IgD-negative memory B cell (primary cell): ENCODE results near the gene ZCCHC14. TPM values are rescaled to one million over a fixed set of nuclear protein-coding genes. Genes with fewer than 3 reads are reported as not detected.
A peak's percentile ranks its signal among the peaks of the same experiment; 100 is the strongest.
"Not testable (repeated sequence)": the region's sequence is repeated elsewhere in the genome, so short reads cannot be mapped to it uniquely, and the experiment has no call there.

ENCODE experiments used
- H3K27ac Mint-ChIP-seq, 3 donors: one replicate each; pipeline ENCODE4 v1.8.0; 2020 to 2022; ENCODE audit warnings: mild to moderate bottlenecking in 3 of 3, mixed read lengths in 3 of 3, moderate library complexity in 1 of 3
- H3K27me3 Mint-ChIP-seq: one replicate; pipeline ENCODE4 v1.8.0; 2021; ENCODE audit warnings: mixed read lengths
- H3K36me3 Mint-ChIP-seq: one replicate; pipeline ENCODE4 v1.8.0; 2020; ENCODE audit warnings: mild to moderate bottlenecking, mixed read lengths
- H3K4me1 Mint-ChIP-seq, 3 donors: one replicate each; pipeline ENCODE4 v1.8.0; 2020 to 2022; ENCODE audit warnings: mixed read lengths in 3 of 3, mild to moderate bottlenecking in 1 of 3
- H3K4me3 Mint-ChIP-seq, 4 donors: one replicate each; pipeline ENCODE4 v1.8.0; 2020 to 2022; ENCODE audit warnings: mild to moderate bottlenecking in 4 of 4, mixed read lengths in 4 of 4, moderate library complexity in 3 of 4
- H3K9me3 Mint-ChIP-seq, 3 donors: one replicate each; pipeline ENCODE4 v1.8.0; 2020 to 2021; ENCODE audit warnings: mixed read lengths in 3 of 3, mild to moderate bottlenecking in 1 of 3
- polyA plus RNA-seq: library from polyadenylated mRNA; unstranded; fragments of 300-500 nt; fragmentation: Illumina TruSeq; gene quantifications from one replicate; pipeline ENCODE4 v1.2.3, GENCODE V29; 2021

Gene ZCCHC14
- polyA plus RNA-seq, 1 donor from 2014 or later = 0.53 TPM

- Mint-ChIP-seq H3K9me3 (no peaks in the 10 kb centered on the region), H3K27me3 (no peaks in the 10 kb centered on the region), H3K4me3 (peak overlapping the region in 1 of 4 donors; percentile 29), H3K27ac (peak overlapping the region in 1 of 3 donors; percentile 3), H3K4me1 (peaks cover 14 to 24% (median 19%) of the 10 kb centered on the region in 3 donors), H3K36me3 (no peaks in the 10 kb centered on the region)
Observed at GRCh38 chr16:87368029-87368770, 124.6 kb downstream of the ZCCHC14 start.

GRCh38 chr16:87367529-87367928 lies 125.3 kb downstream of the ZCCHC14 start:
- no peaks in the 10 kb centered on the region for H3K9me3 Mint-ChIP-seq
- H3K27ac Mint-ChIP-seq = no peak overlapping the region
- peaks cover 14 to 24% (median 19%) of the 10 kb centered on the region in 3 donors for H3K4me1 Mint-ChIP-seq
- no peaks in the 10 kb centered on the region for H3K27me3 Mint-ChIP-seq
- no peak overlapping the region for H3K4me3 Mint-ChIP-seq
- H3K36me3 Mint-ChIP-seq = no peaks in the 10 kb centered on the region

GRCh38 chr16:87366930-87367329 lies 125.9 kb downstream of the ZCCHC14 start:
- Mint-ChIP-seq H3K27ac (no peak overlapping the region), H3K27me3 (no peaks in the 10 kb centered on the region), H3K4me3 (no peak overlapping the region), H3K36me3 (no peaks in the 10 kb centered on the region), H3K4me1 (peaks cover 14 to 23% (median 19%) of the 10 kb centered on the region in 3 donors), H3K9me3 (no peaks in the 10 kb centered on the region)

- Mint-ChIP-seq H3K27me3 (no peaks in the 10 kb centered on the region), H3K9me3 (no peaks in the 10 kb centered on the region), H3K36me3 (no peaks in the 10 kb centered on the region), H3K27ac (peak overlapping the region in 1 of 3 donors; percentile 48), H3K4me1 (peaks cover 12 to 22% (median 19%) of the 10 kb centered on the region in 3 donors), H3K4me3 (no peak overlapping the region)
Observed at GRCh38 chr16:87366288-87366687, 126.5 kb downstream of the ZCCHC14 start.

GRCh38 chr16:87365021-87365713 lies 127.7 kb downstream of the ZCCHC14 start:
- H3K27ac Mint-ChIP-seq = no peak overlapping the region
- H3K4me1 Mint-ChIP-seq = peaks cover 10 to 22% (median 19%) of the 10 kb centered on the region in 3 donors
- no peaks in the 10 kb centered on the region for H3K27me3 Mint-ChIP-seq
- H3K36me3 Mint-ChIP-seq = peaks cover 2% of the 10 kb centered on the region
- no peak overlapping the region for H3K4me3 Mint-ChIP-seq
- no peaks in the 10 kb centered on the region for H3K9me3 Mint-ChIP-seq

- H3K27me3 Mint-ChIP-seq = no peaks in the 10 kb centered on the region
- H3K4me1 Mint-ChIP-seq = peaks cover 10 to 21% (median 15%) of the 10 kb centered on the region in 3 donors
- H3K36me3 Mint-ChIP-seq = peaks cover 2% of the 10 kb centered on the region
- no peaks in the 10 kb centered on the region for H3K9me3 Mint-ChIP-seq
- no peak overlapping the region for H3K4me3 Mint-ChIP-seq
- no peak overlapping the region for H3K27ac Mint-ChIP-seq
Observed at GRCh38 chr16:87363771-87364455, 128.9 kb downstream of the ZCCHC14 start.

- not testable (repeated sequence) for H3K36me3 Mint-ChIP-seq, H3K27ac Mint-ChIP-seq, H3K27me3 Mint-ChIP-seq, H3K4me3 Mint-ChIP-seq, H3K9me3 Mint-ChIP-seq
- peaks cover 3 to 15% (median 6%) of the 10 kb centered on the region in 3 donors for H3K4me1 Mint-ChIP-seq
Observed at GRCh38 chr16:87362828-87363559, 129.8 kb downstream of the ZCCHC14 start.

- no peak overlapping the region for H3K4me3 Mint-ChIP-seq
- no peaks in the 10 kb centered on the region for H3K9me3 Mint-ChIP-seq
- H3K27ac Mint-ChIP-seq = no peak overlapping the region
- H3K4me1 Mint-ChIP-seq = peaks cover 0 to 5% (median 2%) of the 10 kb centered on the region in 3 donors
- H3K27me3 Mint-ChIP-seq = no peaks in the 10 kb centered on the region
- H3K36me3 Mint-ChIP-seq = peaks cover 2% of the 10 kb centered on the region
Observed at GRCh38 chr16:87361916-87362619, 130.8 kb downstream of the ZCCHC14 start.

- Mint-ChIP-seq H3K9me3 (no peaks in the 10 kb centered on the region), H3K4me3 (no peak overlapping the region), H3K27ac (peak overlapping the region in 1 of 3 donors; percentile 16), H3K27me3 (no peaks in the 10 kb centered on the region), H3K36me3 (peaks cover 2% of the 10 kb centered on the region), H3K4me1 (peaks cover 0 to 5% (median 2%) of the 10 kb centered on the region in 3 donors)
Observed at GRCh38 chr16:87360862-87361610, 131.8 kb downstream of the ZCCHC14 start.

- H3K27me3 Mint-ChIP-seq = no peaks in the 10 kb centered on the region
- H3K9me3 Mint-ChIP-seq = no peaks in the 10 kb centered on the region
- H3K36me3 Mint-ChIP-seq = peaks cover 2% of the 10 kb centered on the region
- H3K4me3 Mint-ChIP-seq = no peak overlapping the region
- H3K4me1 Mint-ChIP-seq = peaks cover 0 to 5% (median 0%) of the 10 kb centered on the region in 3 donors
- no peak overlapping the region for H3K27ac Mint-ChIP-seq
Observed at GRCh38 chr16:87359121-87359520, 133.7 kb downstream of the ZCCHC14 start.

- no peaks in the 10 kb centered on the region for H3K9me3 Mint-ChIP-seq
- H3K36me3 Mint-ChIP-seq = peaks cover 2% of the 10 kb centered on the region
- peaks cover 0 to 5% (median 0%) of the 10 kb centered on the region in 3 donors for H3K4me1 Mint-ChIP-seq
- H3K27ac Mint-ChIP-seq = no peak overlapping the region
- no peak overlapping the region for H3K4me3 Mint-ChIP-seq
- H3K27me3 Mint-ChIP-seq = no peaks in the 10 kb centered on the region
Observed at GRCh38 chr16:87358696-87359095, 134.1 kb downstream of the ZCCHC14 start.

- Mint-ChIP-seq H3K36me3 (peaks cover 2% of the 10 kb centered on the region), H3K9me3 (no peaks in the 10 kb centered on the region), H3K4me3 (no peak overlapping the region), H3K27me3 (no peaks in the 10 kb centered on the region), H3K4me1 (peaks cover 0 to 5% (median 0%) of the 10 kb centered on the region in 3 donors), H3K27ac (peak overlapping the region in 1 of 3 donors; percentile 10)
Observed at GRCh38 chr16:87358250-87358649, 134.6 kb downstream of the ZCCHC14 start.

- Mint-ChIP-seq H3K27me3 (no peaks in the 10 kb centered on the region), H3K27ac (no peak overlapping the region), H3K4me3 (no peak overlapping the region), H3K36me3 (peaks cover 2% of the 10 kb centered on the region), H3K4me1 (peaks cover 0 to 5% (median 0%) of the 10 kb centered on the region in 3 donors), H3K9me3 (no peaks in the 10 kb centered on the region)
Observed at GRCh38 chr16:87356491-87356853, 136.4 kb downstream of the ZCCHC14 start.
